NCI-H2107 treated with DMSO at 0.1 percent for 48 hours (cell line): Measurements from ENCODE around the gene PLEKHG4B.
A peak's percentile ranks its signal among the peaks of the same experiment; 100 is the strongest.
"Not testable (repeated sequence)": the region's sequence is repeated elsewhere in the genome, so short reads cannot be mapped to it uniquely, and the experiment has no call there.

Experiments
- DNase-seq: peaks from one replicate; lab custom pipeline; 2025; ENCODE audit not compliant: unreplicated experiment; lab: John Stamatoyannopoulos, UW

PLEKHG4B gene

GRCh38 chr5:93221-93980 lies 1.4 kb downstream of the PLEKHG4B start:
- DNase-seq, result no peak

DNA sequence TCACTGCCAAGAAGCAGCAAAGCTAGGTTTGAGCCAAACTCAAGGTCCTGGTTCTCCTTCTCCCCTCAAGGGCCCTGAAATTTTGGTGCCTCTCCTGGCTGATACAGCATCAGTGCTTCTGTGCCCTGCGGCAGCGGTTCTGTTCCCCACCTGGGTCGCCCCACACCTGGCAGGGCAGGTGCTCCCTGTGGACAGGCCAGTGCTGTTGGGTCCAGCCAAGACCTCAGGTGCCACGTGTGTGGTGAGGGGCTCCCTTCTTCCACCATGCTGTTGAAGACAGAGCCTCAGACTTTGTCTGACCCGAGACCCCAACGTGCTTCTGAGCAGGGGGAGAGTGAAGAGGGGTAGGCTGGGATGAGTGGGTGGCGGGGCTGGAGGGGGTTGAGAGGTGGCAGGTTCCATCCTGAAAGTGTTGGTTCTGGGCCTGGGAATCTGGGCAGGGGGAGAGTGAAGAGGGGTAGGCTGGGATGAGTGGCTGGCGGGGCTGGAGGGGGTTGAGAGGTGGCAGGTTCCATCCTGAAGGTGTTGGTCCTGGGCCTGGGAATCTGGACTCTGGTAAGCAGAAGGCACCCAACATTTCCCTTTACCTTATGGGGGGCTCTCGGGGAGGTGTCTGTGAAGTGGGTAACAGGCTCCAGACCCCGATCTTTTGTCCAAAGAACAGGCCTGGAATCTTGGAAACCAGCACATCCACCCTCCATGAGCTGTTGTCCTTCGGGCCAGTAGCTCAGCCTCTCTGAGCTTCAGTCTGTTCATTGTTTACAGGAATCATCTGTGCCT lies 2.3 kb downstream of the PLEKHG4B start:
- no peak for DNase-seq

DNA sequence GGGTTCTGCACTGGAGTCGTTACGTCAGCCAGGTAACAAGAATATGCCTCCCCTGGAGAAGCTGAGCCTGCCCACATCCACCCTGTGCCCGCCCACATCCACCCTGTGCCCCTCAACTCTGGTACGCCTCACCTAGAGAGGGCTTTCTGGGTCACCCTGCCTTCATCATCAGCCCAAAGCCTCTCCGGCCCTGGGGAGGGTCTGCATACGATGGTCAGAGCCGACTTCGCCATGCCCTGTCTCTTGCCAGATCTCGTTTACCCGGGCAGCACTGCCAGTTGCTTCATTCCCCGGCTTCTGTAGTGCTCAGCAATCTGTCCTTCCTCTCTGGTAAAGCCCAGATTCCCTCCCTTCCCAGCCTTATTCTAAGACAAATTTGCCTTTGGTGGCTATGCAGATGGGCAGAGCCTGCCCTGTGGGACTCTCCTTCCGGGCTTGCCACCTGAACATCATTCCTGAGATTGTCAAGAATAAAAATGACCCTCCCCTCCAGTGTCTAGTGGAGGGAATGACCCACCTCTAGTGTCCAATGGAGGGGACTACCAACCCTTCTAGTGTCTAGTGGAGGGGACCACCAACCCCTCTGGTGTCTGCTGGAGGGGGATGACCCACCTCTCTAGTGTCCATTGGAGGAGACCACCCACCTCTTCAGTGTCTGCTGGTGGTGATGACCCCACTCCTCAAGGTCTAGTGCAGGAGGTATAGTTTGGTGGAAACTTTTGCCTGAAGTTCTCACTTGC lies 3.4 kb downstream of the PLEKHG4B start:
- no peak for DNase-seq

GRCh38 chr5:96976-97660 lies 5.2 kb downstream of the PLEKHG4B start:
- DNase-seq, result no peak

- DNase-seq, result peak; percentile 92
Measured at GRCh38 chr5:99815-100214, 7.8 kb downstream of the PLEKHG4B start.

- DNase-seq, result no peak
Measured at GRCh38 chr5:102411-103043, 10.6 kb downstream of the PLEKHG4B start.

- DNase-seq, result not testable (repeated sequence)
Measured at GRCh38 chr5:104106-104505, 12.1 kb downstream of the PLEKHG4B start.

- peak; percentile 60 for DNase-seq
Measured at GRCh38 chr5:104778-105296, 12.9 kb downstream of the PLEKHG4B start.

DNA sequence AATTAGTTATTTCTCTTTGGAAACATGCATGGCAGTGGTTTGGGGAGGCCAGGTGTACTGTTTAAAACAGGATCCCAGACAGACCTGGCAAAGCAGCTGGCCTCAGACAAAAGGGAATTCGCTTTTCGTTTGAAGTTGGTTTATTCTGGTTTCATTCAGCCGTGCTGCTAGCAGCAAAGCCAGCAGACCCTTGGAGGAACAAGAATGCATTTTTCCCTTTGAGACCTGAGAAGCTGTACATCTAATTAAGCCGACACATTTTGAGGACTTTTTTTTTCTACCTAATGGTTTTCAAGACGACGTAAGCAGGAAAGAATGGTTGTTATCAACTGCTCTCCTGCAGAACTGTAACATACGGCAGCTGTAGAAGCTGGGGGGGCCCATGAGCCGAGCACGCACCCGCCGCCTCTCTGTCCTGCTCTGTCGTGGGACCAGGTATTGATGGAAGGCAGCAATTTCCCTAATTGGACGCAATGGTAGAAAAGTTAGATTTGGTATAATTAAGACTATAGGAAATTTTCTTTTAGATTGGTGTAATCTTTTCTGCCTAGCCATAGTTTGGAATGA lies 13.6 kb downstream of the PLEKHG4B start:
- DNase-seq, result peak; percentile 96

GRCh38 chr5:106587-106986 lies 14.6 kb downstream of the PLEKHG4B start:
- peak; percentile 82 for DNase-seq

DNA sequence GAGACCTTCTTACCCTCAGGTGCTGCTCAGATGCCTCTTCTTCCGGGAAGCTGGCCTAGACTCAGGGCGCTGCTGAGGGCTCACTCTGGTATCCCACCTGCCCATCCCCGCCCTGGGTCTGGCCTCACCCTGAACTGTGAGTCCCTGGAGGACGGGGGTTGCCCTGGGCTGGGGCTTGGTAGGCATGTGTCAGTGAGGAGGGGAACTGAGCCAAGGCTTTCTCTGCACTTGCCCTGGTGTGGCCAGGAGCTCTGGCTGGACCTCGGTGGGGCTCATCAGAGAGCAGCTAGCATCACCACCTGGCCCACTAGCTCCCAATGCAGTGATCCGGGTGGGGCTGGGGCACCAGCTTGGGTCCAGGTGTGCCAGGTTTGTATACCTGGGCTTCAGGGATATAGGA lies 15.6 kb downstream of the PLEKHG4B start:
- no peak for DNase-seq

DNA sequence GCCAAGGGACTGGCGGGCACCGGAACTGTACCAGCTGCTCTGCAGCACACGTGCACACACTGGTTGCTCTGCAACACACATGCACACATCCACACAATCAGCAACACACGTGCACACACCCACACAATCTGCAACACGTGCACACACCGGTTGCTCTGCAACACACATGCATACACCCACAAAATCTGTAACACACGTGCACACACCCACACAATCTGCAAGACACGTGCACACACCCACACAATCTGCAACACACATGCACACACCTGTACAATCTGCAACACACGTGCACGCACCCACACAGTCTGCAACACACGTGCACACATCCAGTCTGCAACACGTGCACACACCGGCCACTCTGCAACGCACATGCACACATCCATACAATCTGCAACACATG lies 17.9 kb downstream of the PLEKHG4B start:
- no peak for DNase-seq

DNA sequence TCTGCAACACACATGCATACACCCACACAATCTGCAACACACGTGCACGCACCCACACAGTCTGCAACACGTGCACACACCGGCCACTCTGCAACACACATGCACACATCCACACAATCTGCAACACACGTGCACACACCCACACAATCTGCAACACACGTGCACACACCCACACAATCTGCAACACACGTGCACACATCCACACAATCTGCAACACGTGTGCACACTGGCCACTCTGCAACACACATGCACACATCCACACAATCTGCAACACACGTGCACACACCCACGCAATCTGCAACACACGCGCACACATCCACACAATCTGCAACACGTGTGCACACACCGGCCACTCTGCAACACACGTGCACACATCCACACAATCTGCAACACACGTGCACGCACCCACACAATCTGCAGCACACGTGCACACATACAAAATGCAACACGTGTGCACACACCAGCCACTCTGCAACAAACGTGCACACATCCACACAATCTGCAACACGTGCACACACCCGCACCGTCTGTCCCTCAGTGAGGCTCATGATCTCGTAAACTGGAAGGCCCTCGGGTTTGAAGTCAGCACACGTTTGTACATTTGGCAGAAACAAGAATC lies 18.4 kb downstream of the PLEKHG4B start:
- no peak for DNase-seq

DNA sequence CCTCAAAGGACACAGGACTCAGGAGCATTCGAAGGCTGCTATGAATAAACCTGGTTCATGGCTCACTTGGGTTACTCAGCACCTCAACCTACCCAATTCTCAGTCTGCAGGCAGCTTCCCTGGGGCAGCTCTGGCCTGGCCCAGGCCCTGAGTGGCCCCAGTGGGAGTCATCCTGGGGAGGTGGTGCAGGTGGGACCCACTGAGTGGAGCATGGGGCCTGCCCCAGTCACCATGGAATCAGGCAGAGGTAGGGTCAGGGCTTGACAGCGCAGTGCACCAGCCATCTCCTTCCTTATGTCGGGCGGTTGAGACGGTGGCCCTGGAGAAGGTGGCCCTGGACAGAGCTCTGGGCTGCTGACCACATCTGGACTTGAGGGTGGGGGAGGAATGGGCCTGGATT lies 19.2 kb downstream of the PLEKHG4B start:
- DNase-seq, result no peak

DNA sequence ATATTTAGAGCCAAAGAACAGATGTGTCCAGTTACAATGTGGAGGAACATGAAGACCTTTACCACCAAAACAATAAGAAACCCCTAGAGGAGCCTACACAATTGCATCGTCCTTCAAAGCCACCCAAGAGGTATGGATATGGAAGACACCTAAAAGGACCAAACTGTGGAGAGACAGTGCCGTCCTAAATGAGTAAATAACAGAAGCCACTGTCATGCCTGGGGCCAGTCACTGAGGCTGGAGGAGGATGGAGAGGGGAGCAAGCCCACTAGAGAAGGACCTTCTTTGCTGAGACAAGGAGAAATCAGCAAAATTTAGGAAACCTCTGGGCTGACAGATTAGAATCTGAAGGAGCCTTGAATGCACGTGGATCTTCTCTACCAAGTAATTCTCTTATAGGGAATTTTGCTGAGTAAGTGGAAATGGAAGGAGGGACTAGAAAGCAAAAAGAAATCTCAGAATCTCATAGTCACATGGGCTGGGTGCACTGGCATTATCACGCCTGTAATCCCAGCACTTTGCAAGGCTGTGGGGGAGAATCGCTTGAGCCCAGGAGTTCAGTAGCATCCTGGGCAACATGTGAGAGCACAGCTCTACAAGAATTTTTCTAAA lies 27.6 kb downstream of the PLEKHG4B start:
- no peak for DNase-seq

GRCh38 chr5:121432-121831 lies 29.5 kb downstream of the PLEKHG4B start:
- no peak for DNase-seq

DNA sequence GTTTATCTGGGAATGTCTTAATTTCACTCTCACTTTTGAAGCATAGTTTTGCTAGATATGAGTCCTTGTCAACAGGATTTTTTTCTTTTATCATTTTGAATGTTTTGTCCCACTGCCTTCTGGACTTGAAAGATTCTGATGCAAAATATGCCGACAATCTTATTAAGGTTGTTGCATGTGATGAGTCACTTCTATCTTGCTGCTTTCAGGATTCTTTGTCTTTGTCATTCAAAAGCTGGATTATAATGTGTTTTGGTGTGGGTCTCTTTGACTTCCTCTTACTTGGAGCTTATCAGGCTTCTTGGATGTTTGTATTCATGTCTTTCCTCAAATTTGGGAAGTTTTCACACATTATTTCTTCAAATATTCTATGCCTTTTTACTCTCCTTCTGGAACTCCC lies 33.8 kb downstream of the PLEKHG4B start:
- DNase-seq, result no peak

GRCh38 chr5:126806-127205 lies 34.8 kb downstream of the PLEKHG4B start:
- no peak for DNase-seq

DNA sequence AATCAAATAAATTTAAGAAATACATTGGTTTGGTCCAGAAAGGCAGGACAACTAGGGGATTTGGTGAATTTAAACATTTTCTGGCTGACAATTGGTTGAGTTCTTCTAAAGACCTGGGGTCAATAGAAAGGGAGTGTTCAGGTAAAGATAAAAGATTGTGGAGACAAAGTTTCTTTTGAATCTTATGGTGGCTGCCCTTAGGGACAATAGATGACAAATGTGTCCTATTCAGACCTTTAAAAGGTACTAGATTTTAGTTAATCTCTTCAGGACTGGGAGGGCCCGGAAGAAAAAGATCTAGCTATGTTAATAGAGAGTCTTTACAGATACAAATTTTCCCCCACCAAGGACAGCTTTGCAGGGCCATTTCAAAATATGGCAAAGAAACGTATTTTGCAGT lies 35.9 kb downstream of the PLEKHG4B start:
- DNase-seq, result no peak
